Urinary bladder (tissue), 4 donors: ENCODE measurements around the gene VRK1. TPM values are rescaled to one million over a fixed set of nuclear protein-coding genes. Genes with fewer than 3 reads are reported as not detected.

Experiments
- DNase-seq: peaks from one replicate; pipeline ENCODE4 v3.0.0-alpha.2; 2015; ENCODE audit errors: extremely low spot score
- H3K27ac ChIP-seq: one replicate; pipeline ENCODE4 v1.5.1; 2013; ENCODE audit warnings: low read depth, mild to moderate bottlenecking, moderate library complexity
- H3K36me3 ChIP-seq: one replicate; pipeline ENCODE4 v1.6.1; 2013; ENCODE audit warnings: mild to moderate bottlenecking, moderate library complexity; ENCODE audit not compliant: insufficient read depth
- H3K4me1 ChIP-seq: one replicate; pipeline ENCODE4 v1.6.1; 2013; ENCODE audit warnings: mild to moderate bottlenecking, moderate library complexity; ENCODE audit not compliant: insufficient read depth
- H3K4me3 ChIP-seq: one replicate; pipeline ENCODE4 v1.5.1; 2013; ENCODE audit warnings: low read depth, low read length
- WGBS: extraction: QIAGEN DNeasy Blood & Tissue Kit; methylation state at CpG from one replicate; pipeline ENCODE4 v1.1.7; 2013; 5-methylcytosine and 5-hydroxymethylcytosine counted together
- polyA plus RNA-seq: library from polyadenylated mRNA; stranded (reverse); fragments of 200-250 nt; gene quantifications from one replicate; pipeline ENCODE4 v1.2.3, GENCODE V29; 2013
- total RNA-seq: library from RNA; depleted of rRNA; stranded (reverse); fragments of >200 nt; gene quantifications from one replicate; pipeline ENCODE4 v1.2.3, GENCODE V29; 2014
- donor health status: healthy with polysubstance abuse.
- donor health status: healthy.

The VRK1 gene
- total and polyA plus RNA-seq, 2 donors: 9.0 to 37.5 TPM

DNA sequence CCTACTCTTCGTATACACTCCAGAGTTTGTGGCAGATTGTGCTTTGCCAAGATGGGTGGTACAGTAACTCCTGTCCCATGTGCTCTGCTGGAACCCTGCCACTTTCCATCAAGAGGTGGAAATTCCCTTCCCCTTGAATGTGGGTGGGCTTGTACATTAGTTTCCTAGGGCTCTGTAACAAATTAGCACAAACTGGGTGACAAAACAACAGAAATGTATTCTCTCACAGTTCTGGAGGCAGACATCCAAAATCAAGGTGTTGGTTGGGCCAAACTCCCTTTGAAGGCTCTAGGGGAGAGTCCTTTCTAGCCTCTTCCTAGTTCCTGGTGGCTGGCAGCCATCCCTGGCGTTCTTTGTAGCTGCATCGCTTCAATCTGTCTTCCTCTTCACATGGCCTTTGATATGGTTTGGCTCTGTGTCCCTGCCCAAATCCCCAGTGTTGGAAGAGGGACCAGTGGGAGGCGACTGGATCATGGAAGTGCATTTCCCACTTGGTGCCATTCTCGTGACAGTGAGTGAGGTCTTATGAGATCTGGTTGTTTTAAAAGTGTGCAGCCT, 117.5 kb downstream of the VRK1 start:
- no peak for DNase-seq
- WGBS: 64% methylated on average over 5 of the region's 5 CpGs
- H3K4me3 ChIP-seq: no peak overlapping the region

DNA sequence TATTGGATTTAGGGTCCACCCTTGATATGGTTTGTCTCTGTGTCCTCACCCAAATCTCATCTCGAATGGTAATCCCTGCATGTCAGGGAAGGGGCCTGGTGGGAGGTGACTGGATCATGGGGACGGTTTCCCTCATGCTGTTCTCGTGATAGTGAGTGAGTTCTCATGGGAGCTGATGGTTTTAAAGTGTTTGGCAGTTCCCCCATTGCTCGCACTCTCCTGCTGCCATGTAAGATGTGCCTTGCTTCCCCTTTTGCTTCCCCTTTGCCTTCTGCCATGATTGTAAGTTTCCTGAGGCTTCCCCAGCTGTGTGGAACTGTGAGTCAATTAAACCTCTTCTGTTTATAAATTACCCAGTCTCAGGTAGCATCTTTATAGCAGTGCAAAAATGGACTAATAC, 118.3 kb downstream of the VRK1 start:
- Histone ChIP-seq H3K36me3 (no peaks in the 10 kb centered on the region), H3K4me1 (no peaks in the 10 kb centered on the region), H3K4me3 (no peak overlapping the region), H3K27ac (no peak overlapping the region)
- WGBS: 89% methylated on average over 4 of the region's 4 CpGs
- DNase-seq: no peak

More for the DNA sequence above, 117.5 kb downstream of the VRK1 start:
- Histone ChIP-seq H3K4me1 (no peaks in the 10 kb centered on the region), H3K36me3 (no peaks in the 10 kb centered on the region), H3K27ac (no peak overlapping the region)

DNA sequence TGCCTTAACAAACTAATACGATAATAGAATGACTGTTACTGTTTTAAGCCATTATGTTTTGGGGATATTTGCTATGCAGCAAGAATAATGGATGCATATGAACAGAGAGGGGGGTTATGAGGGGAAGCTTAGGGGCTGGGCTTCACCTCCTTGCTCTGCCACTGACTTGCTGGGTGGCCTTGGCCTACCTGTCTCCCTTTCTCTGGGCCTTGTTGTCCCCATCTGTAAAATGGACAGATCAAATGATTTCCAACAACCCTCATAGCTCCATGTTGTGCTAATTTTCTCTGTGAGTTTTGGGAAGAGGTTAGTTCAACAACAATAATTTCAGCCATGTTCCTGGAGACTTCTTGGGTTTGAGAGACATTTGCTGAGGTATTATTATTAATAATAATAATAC, 119.6 kb downstream of the VRK1 start:
- H3K4me3 ChIP-seq: no peak overlapping the region
- no peak overlapping the region for H3K27ac ChIP-seq
- no peak for DNase-seq
- no peaks in the 10 kb centered on the region for H3K4me1 ChIP-seq
- H3K36me3 ChIP-seq: no peaks in the 10 kb centered on the region
- 99% methylated on average over 1 of the region's 1 CpG for WGBS

DNA sequence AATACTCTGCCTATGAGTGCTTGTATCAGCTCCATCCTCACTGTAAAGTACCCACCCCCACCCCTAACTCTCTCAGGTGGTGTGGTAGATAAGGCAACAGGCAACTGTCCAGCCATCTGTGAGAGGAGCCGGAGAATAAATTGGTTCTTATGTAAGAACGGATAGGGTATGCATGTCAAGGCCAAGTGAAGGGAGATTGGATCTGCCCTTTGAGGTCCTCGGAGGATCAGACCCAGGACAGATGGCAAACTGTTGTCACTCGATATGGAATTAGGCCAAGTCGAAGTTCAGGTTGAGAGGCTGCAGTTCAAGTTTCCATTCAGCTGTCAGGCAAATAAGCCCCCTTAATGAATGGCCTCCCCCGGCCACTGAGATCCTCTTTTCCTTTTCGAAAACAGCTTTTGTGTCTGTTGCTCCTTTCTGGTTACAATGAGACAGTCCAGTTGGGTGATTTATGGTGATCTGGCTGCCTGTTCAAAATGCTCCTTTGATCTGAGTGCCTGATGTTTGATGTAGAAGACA, 120.3 kb downstream of the VRK1 start:
- Histone ChIP-seq H3K27ac (no peak overlapping the region), H3K36me3 (no peaks in the 10 kb centered on the region), H3K4me3 (no peak overlapping the region), H3K4me1 (no peaks in the 10 kb centered on the region)
- 32% methylated on average over 7 of the region's 7 CpGs for WGBS
- no peak for DNase-seq

DNA sequence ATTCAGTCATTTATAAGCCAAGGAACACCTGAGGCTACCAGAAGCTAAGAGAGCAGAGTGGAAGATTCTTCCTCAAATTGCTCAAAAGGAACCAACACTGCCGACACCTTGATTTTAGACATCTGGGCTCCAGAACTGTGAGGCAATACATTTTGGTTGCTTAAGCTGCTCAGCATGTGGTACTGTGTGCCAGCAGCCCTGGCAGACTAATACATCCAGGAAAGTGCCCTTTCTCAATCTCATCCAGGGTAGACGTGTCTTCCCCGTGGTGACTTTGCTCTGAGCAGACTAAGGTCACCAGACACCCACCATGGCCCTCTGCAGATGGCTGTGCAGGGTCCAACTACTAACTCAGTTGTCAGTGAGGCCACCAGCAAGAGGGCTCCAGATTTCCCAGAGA, 122.8 kb downstream of the VRK1 start:
- no peak for DNase-seq
- Histone ChIP-seq H3K4me3 (no peak overlapping the region), H3K27ac (no peak overlapping the region), H3K36me3 (no peaks in the 10 kb centered on the region), H3K4me1 (no peaks in the 10 kb centered on the region)
- WGBS: 87% methylated on average over 3 of the region's 3 CpGs

DNA sequence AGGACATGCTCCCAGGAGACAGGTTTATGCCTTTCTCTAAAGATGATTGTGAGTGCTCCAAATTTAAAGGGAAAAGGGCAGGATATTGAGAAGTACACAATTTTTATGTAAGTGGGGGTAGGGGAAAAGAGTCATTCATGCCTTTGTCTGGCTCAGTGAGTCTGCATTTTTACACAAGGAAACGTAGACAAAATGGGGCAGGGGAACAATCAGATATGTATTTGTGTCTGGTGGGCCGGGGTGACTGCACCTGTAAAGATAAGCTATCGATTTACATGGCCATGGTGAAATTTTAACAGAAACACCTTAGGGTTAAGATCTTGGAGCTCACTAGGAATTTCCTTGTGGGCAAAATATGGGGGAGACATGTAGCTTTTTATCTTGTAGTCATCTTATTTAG, 123.6 kb downstream of the VRK1 start:
- no peak for DNase-seq
- no peaks in the 10 kb centered on the region for H3K36me3 ChIP-seq
- no peaks in the 10 kb centered on the region for H3K4me1 ChIP-seq
- H3K4me3 ChIP-seq: no peak overlapping the region
- no peak overlapping the region for H3K27ac ChIP-seq
- WGBS: 81% methylated on average over 3 of the region's 3 CpGs

DNA sequence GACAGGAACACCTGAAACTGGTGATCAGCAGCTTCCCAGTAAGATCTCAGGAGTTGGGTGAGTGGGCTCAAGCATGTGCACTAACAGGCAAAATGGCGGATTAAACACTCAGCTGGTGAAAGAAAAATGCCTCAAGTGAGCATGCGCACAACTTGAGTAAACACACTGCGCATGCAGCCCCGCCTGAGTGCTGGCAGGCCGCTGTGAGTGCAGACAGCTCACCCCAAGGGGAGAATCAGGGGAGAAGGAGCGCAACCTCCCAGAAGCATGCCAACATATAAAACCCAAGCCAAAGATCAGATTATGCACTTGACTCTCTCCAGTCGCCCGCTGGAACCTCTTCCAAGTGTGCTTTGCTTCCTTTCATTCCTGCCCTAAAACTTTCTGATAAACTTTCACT, 125.8 kb downstream of the VRK1 start:
- Histone ChIP-seq H3K27ac (no peak overlapping the region), H3K4me1 (no peaks in the 10 kb centered on the region), H3K36me3 (no peaks in the 10 kb centered on the region), H3K4me3 (no peak overlapping the region)
- DNase-seq: no peak
- 95% methylated on average over 8 of the region's 8 CpGs for WGBS

DNA sequence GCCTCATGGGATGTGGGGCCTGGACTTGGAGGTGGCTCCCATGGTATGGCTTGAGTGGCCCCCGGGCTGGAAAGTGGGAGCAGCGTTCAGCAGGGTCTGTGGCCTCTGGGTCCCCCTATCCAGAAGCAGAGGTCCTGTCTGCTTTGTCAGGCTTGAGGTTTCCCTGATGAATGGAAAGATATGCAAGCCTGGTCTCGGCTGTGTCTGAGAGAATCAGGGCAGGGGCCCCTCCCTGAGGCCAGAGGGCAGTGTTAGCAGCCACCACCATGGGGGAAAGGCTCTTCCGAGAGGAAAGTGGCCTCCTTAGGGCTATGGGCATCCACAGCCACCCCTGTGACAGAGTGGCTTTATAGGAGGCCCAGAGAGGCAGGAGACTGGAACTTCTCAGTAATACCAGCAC, 128.2 kb downstream of the VRK1 start:
- Histone ChIP-seq H3K36me3 (no peaks in the 10 kb centered on the region), H3K27ac (no peak overlapping the region), H3K4me1 (no peaks in the 10 kb centered on the region), H3K4me3 (no peak overlapping the region)
- DNase-seq: no peak
- WGBS: 75% methylated on average over 4 of the region's 4 CpGs

DNA sequence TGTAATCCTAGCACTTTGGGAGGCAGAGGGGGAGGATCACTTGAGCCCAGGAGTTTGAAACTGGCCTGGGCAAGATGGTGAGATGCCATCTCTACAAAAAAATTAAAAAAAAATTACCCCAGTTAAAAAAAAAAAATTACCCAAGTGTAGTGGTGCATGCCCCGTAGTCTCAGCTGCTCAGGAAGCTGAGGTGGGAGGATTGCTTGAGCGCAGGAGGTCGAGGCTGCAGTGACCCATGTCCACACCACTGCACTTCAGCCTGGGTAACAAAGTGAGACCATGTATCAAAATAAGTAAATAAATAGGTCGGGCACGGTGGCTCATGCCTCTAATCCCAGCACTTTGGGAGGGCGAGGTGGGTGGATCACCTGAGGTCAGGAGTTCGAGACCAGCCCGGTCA, 128.8 kb downstream of the VRK1 start:
- 94% methylated on average over 8 of the region's 8 CpGs for WGBS
- no peaks in the 10 kb centered on the region for H3K36me3 ChIP-seq

DNA sequence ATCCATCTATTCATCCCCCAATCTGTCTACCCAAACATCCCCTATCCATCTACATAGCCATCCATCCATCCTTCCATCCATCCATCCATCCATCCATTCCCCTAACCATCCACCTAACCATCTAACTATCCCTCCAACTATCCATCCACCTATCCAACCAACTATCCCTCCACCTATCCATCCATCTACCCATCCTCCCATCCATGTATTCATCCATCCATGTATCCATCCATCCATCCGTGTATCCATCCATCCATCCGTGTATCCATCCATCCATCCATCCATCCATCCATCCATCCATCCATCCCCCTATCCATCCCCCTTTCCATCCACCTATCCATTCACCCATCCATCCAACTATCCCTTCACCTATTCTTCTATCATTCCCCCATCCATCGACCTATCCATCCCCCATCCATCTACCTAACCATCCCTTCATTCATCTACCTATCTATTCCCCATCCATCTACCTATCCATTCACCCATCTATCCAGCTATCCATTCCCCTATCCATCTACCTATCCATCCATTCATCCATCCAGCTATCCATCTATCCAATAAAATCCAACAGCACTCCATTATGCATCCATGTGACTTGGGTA, 131.7 kb downstream of the VRK1 start:
- Histone ChIP-seq H3K27ac (no peak overlapping the region), H3K36me3 (no peaks in the 10 kb centered on the region), H3K4me3 (no peak overlapping the region), H3K4me1 (no peaks in the 10 kb centered on the region)
- DNase-seq: no peak
- WGBS: 94% methylated on average over 3 of the region's 3 CpGs

More for the DNA sequence above, 128.8 kb downstream of the VRK1 start:
- Histone ChIP-seq H3K27ac (no peak overlapping the region), H3K4me1 (no peaks in the 10 kb centered on the region), H3K4me3 (no peak overlapping the region)
- DNase-seq: no peak

DNA sequence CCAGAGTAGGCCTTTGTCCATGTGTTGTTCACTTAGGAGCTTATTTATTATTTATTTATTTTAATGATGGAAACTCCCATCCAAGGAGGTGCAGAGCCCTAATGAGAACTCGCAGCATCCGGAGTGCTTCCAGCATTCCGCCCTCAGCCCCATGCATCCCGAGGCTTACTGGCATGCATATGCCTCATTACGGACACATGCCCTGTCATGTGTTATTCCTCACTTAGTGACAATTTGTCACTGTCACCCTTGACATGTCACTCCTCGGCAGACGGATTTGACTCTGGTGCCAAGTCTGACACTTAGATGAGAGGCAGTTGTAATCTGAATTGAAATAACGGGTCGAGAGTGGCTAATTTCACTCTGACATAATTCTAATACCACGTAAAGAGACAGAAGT, 132.8 kb downstream of the VRK1 start:
- no peak overlapping the region for H3K4me3 ChIP-seq
- DNase-seq: no peak
- H3K4me1 ChIP-seq: no peaks in the 10 kb centered on the region
- no peak overlapping the region for H3K27ac ChIP-seq
- no peaks in the 10 kb centered on the region for H3K36me3 ChIP-seq
- WGBS: 68% methylated on average over 10 of the region's 10 CpGs

DNA sequence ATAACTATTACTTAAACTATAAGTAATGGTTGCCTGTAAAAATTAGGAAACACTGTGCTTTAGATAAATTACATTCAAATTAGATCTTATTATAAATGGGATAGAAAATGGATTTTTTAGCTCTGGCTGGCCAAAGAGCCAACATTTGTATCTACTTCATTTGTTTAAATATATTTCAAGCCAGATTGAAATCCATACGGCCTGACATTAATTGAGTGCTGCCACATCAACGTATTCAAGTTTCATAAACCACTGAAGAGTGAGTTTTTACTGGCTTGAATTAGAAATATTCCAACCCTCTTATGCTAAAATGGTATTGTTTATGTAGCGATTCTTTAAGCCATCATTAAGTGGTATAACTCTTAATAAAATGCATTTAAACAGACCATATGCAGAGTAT, 133.3 kb downstream of the VRK1 start:
- Histone ChIP-seq H3K27ac (no peak overlapping the region), H3K4me3 (no peak overlapping the region), H3K4me1 (no peaks in the 10 kb centered on the region), H3K36me3 (no peaks in the 10 kb centered on the region)
- 80% methylated on average over 3 of the region's 3 CpGs for WGBS
- DNase-seq: no peak
